MM.1S (cell line): ENCODE results near the gene SSX5.
"Not testable (repeated sequence)": the region's sequence is repeated elsewhere in the genome, so short reads cannot be mapped to it uniquely, and the experiment has no call there.

Experiments
- CTCF ChIP-seq: fragments of 300-600 bp; sonication (generic); IDR thresholded peaks from 2 replicates; pipeline ENCODE4 v1.5.1; 2016; ENCODE audit warnings: antibody characterized with exemption, low read length, mixed read lengths
- EZH2 ChIP-seq: fragments of 300-600 bp; sonication (generic); optimal IDR thresholded peaks from 2 replicates; pipeline ENCODE3; 2017; ENCODE audit warnings: low read depth, mild to moderate bottlenecking, antibody characterized with exemption, low read length, mixed read lengths
- EZH2phosphoT487 ChIP-seq: fragments of 300-600 bp; sonication (generic); IDR thresholded peaks from 2 replicates; pipeline ENCODE4 v1.6.1; 2018; ENCODE audit warnings: antibody characterized with exemption, low read length

- TF ChIP-seq CTCF, EZH2, EZH2phosphoT487: not testable (repeated sequence)
Observed at GRCh38 chrX:48166322-48166721, 30.3 kb downstream of the SSX5 start.
